Left lung (tissue), 10 donors: Measurements from ENCODE around the gene SZT2. TPM values are rescaled to one million over a fixed set of nuclear protein-coding genes. Genes with fewer than 3 reads are reported as not detected.
"Not testable (repeated sequence)": the region's sequence is repeated elsewhere in the genome, so short reads cannot be mapped to it uniquely, and the experiment has no call there.

ENCODE experiments used
- ATAC-seq: fragments of 200-7000 bp; cut with Tn5 transposase; one replicate; pipeline ENCODE4 v1.9.1; 2020; ENCODE audit warnings: moderate library complexity
- DNase-seq, 4 donors: peaks; one replicate each; pipeline ENCODE4 v3.0.0-alpha.2; 2013 to 2020
- H3K27ac ChIP-seq, 2 donors: fragments of 200-600 bp; sonication (generic) in 1 of 2; one replicate each; pipeline versions ENCODE4 v1.5.0 to v1.8.0; 2020 to 2021
- H3K27me3 ChIP-seq, 2 donors: fragments of 200-600 bp; sonication (generic) in 1 of 2; one replicate each; pipeline versions ENCODE4 v1.5.0 to v1.8.0; 2020 to 2021
- H3K36me3 ChIP-seq, 2 donors: fragments of 200-600 bp; sonication (generic) in 1 of 2; one replicate each; pipeline versions ENCODE4 v1.5.0 to v1.8.0; 2020 to 2021
- H3K4me1 ChIP-seq, 2 donors: fragments of 200-600 bp; one replicate each; pipeline ENCODE4 v1.8.0; 2021
- H3K4me3 ChIP-seq, 2 donors: fragments of 200-600 bp; sonication (generic) in 1 of 2; one replicate each; pipeline versions ENCODE4 v1.5.0 to v1.8.0; 2020 to 2021; ENCODE audit warnings: mild to moderate bottlenecking in 1 of 2
- H3K9me3 ChIP-seq, 2 donors: fragments of 200-600 bp; sonication (generic) in 1 of 2; one replicate each; pipeline versions ENCODE4 v1.5.0 to v1.8.0; 2020 to 2021
- CTCF ChIP-seq, 2 donors: fragments of 200-600 bp; sonication (generic) in 1 of 2; IDR thresholded peaks; one replicate each; pipeline versions ENCODE4 v1.5.0 to v1.8.0; 2021; ENCODE audit warnings: antibody characterized with exemption in 2 of 2
- intact Hi-C, 2 donors: fragments of 100-400 bp; cut with DNase I; formaldehyde crosslinking; loops; one replicate each; pipeline versions ENCODE4 v1.11.2 to v1.14.2; 2022
- polyA plus RNA-seq, 6 donors: library from polyadenylated mRNA; unstranded; fragments of 120-200 nt; gene quantifications; one replicate each; pipeline ENCODE4 v1.2.1, GENCODE V29; 2013; ENCODE audit not compliant: insufficient read length in 6 of 6
- total RNA-seq, 2 donors: library from RNA; stranded (reverse); fragmentation: NEBNext Ultra II Directional; extraction: Animal tissue kit (Norgen Biotek cat#: 25700); gene quantifications; one replicate each; pipeline ENCODE4 v1.2.1, GENCODE V29; 2021
- donor health status: DM: no; HTN: yes; CAD: no.
- donor health status: DM: no; HTN: no; CAD: no.

Gene SZT2
- total and polyA plus RNA-seq, 8 donors, result 25.3 to 68.0 (median 33.1) TPM

DNA sequence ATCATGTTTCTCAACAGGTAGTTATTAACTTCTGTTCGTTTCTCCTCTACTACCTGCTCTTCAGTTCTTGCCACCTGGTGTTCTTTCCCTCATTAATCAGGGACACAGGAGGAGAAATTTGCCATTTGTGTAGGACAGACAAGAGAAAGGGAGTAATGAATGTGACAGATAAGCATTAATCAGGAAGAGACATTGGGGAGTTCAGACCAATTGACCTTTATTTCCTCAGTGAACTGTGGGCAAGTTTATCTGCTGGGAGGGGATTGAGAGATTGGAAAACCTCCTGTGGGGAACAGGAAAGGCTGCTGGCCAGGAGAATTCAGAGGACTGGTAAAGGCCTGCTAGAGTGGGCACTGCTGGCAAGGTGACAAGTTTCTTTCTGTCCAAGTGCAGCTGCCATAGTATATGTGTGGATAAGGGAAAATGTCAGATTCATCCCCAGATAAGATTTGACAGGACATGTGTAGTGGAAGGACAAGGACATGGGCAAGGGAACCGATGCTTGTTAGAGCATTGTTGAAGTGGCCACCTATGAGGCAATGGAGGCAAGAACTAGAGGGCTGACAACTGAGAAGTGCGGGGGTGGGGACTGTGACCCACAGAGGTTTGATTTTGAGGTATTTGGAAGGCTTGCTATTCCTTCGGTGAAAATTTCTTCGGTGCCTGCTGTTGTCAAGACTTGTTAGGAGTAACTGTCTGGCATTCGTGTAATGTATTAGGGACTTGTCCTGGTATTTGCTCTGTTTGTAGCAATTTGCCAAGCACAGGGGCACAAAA lies 12.6 kb downstream of the SZT2 start:
- H3K36me3 ChIP-seq, result peaks cover 0 to 49% of the 10 kb centered on the region in 2 donors
- ATAC-seq, result no peak
- H3K4me1 ChIP-seq, result no peaks in the 10 kb centered on the region
- no peak overlapping the region for H3K4me3 ChIP-seq
- H3K27me3 ChIP-seq, result no peaks in the 10 kb centered on the region
- H3K27ac ChIP-seq, result no peak overlapping the region
- intact Hi-C loops, result no loop called here
- no peak for DNase-seq
- no peak for TF ChIP-seq CTCF (IDR thresholded peaks at IDR 0.05)
- H3K9me3 ChIP-seq, result no peaks in the 10 kb centered on the region

DNA sequence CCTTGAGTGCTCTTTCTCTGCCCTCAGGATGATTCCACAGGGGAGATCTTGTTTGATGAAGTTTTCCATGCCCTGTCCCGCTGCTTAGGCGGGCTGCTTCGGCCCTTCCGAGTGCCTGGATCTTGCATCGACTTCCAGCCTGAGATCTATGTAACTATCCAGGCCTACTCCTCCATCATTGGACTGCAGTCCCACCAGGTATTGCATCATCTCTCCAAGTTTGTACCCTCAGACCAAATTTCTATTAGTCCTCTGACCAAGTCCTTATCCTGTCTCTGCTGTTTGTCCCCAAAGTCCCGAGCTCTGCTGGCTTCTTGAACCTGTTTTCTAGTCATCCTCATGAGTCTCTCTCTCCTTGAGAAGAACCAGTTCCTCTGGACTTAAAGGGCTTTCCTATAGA lies 14.7 kb downstream of the SZT2 start:
- H3K4me3 ChIP-seq, result no peak overlapping the region
- H3K9me3 ChIP-seq, result no peaks in the 10 kb centered on the region
- no peak for ATAC-seq
- H3K27me3 ChIP-seq, result no peaks in the 10 kb centered on the region
- no peak for TF ChIP-seq CTCF (IDR thresholded peaks at IDR 0.05)
- no peak overlapping the region for H3K27ac ChIP-seq
- DNase-seq, result no peak
- intact Hi-C loops, result no loop called here
- H3K4me1 ChIP-seq, result no peaks in the 10 kb centered on the region
- peaks cover 0 to 67% of the 10 kb centered on the region in 2 donors for H3K36me3 ChIP-seq

DNA sequence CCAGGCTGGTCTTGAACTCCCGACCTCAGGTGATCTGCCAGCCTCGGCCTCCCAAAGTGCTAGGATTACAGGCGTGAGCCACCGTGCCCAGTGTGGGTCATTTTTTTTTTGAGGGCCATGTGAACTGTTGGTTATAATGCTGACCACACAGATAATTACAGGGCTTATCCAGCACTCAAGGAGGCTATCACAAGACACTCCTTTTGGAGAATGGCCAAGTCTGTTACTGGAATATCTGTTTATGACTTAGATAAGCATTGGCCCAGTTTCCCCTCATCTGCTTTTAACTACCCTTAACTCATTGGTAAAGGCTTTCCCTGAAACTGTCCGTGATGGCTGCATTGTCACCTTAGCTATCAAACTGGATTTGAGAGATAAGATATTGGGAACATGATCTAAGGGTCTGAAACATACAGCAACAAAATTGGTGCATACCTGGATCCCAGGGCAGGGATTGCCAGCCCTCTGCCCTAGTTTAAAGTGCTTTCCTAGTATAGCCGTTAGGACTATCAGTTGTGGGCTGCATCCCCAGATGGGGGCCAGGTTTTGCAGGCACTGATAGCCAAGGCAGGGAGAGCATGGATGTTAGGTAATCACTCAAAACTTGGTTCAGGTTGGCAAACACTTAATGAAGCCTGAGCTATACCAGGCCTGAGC lies 15.6 kb downstream of the SZT2 start:
- no peaks in the 10 kb centered on the region for H3K9me3 ChIP-seq
- no peak overlapping the region for H3K27ac ChIP-seq
- ATAC-seq (no peak), DNase-seq (no peak)
- H3K4me3 ChIP-seq, result no peak overlapping the region
- no peaks in the 10 kb centered on the region for H3K27me3 ChIP-seq
- TF ChIP-seq CTCF (IDR thresholded peaks at IDR 0.05), result no peak
- peaks cover 0 to 77% of the 10 kb centered on the region in 2 donors for H3K36me3 ChIP-seq
- intact Hi-C loops, result no loop called here
- H3K4me1 ChIP-seq, result no peaks in the 10 kb centered on the region

DNA sequence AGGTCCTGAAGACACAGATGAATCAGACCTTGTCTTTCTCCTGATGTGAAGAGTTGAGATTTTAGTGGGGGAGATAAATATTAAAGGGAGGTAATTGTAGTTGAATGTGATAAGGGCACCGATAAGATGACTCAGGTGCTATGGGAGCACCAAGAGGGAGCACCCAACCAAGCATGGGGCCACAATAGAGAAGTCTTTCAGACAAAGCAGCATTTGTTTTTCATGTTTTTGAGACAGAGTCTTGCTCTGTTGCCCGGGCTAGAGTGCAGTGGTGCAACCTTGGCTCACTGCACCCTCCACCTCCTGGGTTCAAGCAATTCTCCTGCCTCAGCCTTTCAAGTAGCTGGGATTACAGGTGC lies 16.2 kb downstream of the SZT2 start:
- no peaks in the 10 kb centered on the region for H3K27me3 ChIP-seq
- no peak for TF ChIP-seq CTCF (IDR thresholded peaks at IDR 0.05)
- H3K27ac ChIP-seq, result no peak overlapping the region
- DNase-seq (no peak), ATAC-seq (no peak)
- no peak overlapping the region for H3K4me3 ChIP-seq
- H3K36me3 ChIP-seq, result peaks cover 0 to 80% of the 10 kb centered on the region in 2 donors
- H3K4me1 ChIP-seq, result no peaks in the 10 kb centered on the region
- intact Hi-C loops, result no loop called here
- H3K9me3 ChIP-seq, result no peaks in the 10 kb centered on the region

GRCh38 chr1:43410571-43410970 lies 20.9 kb downstream of the SZT2 start:
- Histone ChIP-seq H3K27ac (no peak overlapping the region), H3K4me3 (no peak overlapping the region), H3K9me3 (no peaks in the 10 kb centered on the region), H3K36me3 (peaks cover 0 to 67% of the 10 kb centered on the region in 2 donors), H3K4me1 (no peaks in the 10 kb centered on the region), H3K27me3 (no peaks in the 10 kb centered on the region)
- ATAC-seq (no peak), DNase-seq (no peak)
- intact Hi-C loops, result loop anchor here (10.0 kb wide), 1 partner anchor 176 kb away; no protein-coding TSS in a partner anchor
- TF ChIP-seq CTCF (IDR thresholded peaks at IDR 0.05), result no peak

DNA sequence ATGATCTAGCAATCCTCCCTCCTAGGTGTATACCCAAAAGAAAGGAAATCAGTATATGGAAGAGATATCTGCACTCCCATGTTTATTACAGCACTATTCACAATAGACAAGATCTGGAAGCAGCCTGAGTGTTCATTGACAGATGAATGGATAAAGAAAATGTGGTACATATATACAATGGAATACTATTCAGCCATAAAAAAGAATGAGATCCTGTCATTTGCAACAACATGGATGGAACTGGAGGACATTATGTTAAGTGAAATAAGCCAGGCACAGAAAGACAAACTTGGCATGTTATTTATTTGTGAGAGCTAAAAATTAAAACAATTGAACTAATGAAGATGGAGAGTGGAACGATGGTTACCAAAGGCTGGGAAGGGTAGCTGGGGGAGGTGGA lies 23.7 kb downstream of the SZT2 start:
- H3K27me3 ChIP-seq, H3K4me3 ChIP-seq, ATAC-seq, H3K27ac ChIP-seq, DNase-seq, H3K4me1 ChIP-seq, H3K9me3 ChIP-seq: not testable (repeated sequence)
- peaks cover 0 to 67% of the 10 kb centered on the region in 2 donors for H3K36me3 ChIP-seq
- intact Hi-C loops, result loop anchor here (10.0 kb wide), 1 partner anchor 179 kb away; no protein-coding TSS in a partner anchor
